Sigmoid colon (tissue), 7 donors: ENCODE results near the gene BATF3. TPM values are rescaled to one million over a fixed set of nuclear protein-coding genes. Genes with fewer than 3 reads are reported as not detected.

Experiments used
- DNase-seq: peaks from one replicate; pipeline ENCODE4 v3.0.0-alpha.2; 2019
- H3K27ac ChIP-seq, 4 donors: fragments of 200-600 bp; sonication (generic); one replicate each; pipeline ENCODE4 v1.5.1; 2016 to 2019; ENCODE audit warnings: mild to moderate bottlenecking in 1 of 4
- H3K27me3 ChIP-seq, 3 donors: fragments of 200-600 bp; sonication (generic); one replicate each; pipeline ENCODE4 v1.5.1; 2019; ENCODE audit warnings: mild to moderate bottlenecking in 1 of 3
- H3K36me3 ChIP-seq, 4 donors: fragments of 200-600 bp; sonication (generic); one replicate each; pipeline ENCODE4 v1.5.1; 2016 to 2019
- H3K4me1 ChIP-seq, 4 donors: fragments of 200-600 bp; sonication (generic); one replicate each; pipeline ENCODE4 v1.5.1; 2017 to 2019
- H3K4me3 ChIP-seq, 4 donors: fragments of 200-600 bp; sonication (generic); one replicate each; pipeline ENCODE4 v1.5.1; 2017 to 2019; ENCODE audit warnings: mild to moderate bottlenecking in 2 of 4, moderate library complexity in 1 of 4
- H3K9me3 ChIP-seq, 4 donors: fragments of 200-600 bp in 3 of 4; sonication (generic) in 3 of 4; one replicate each; pipeline versions ENCODE4 v1.5.1 to v1.6.1; 2013 to 2019
- CTCF ChIP-seq, 4 experiments: fragments of 450-650 bp in 3 of 4; fragments of 200-600 bp in 1 of 4; IDR thresholded peaks; one replicate each; pipeline ENCODE4 v1.5.1; 2016 to 2019; ENCODE audit warnings: antibody characterized with exemption in 4 of 4, mild to moderate bottlenecking in 3 of 4, moderate library complexity in 2 of 4
- EP300 ChIP-seq, 4 donors: sonication (generic); formaldehyde crosslinking; IDR thresholded peaks; one replicate each; pipeline ENCODE4 v1.6.1; 2017; ENCODE audit warnings: antibody characterized with exemption in 4 of 4
- POLR2A ChIP-seq, 2 donors: fragments of 450-650 bp; IDR thresholded peaks; one replicate each; pipeline ENCODE4 v1.6.1; 2016; ENCODE audit warnings: antibody characterized with exemption in 2 of 2, mild to moderate bottlenecking in 2 of 2, moderate library complexity in 2 of 2
- POLR2AphosphoS5 ChIP-seq, 4 donors: sonication (generic); formaldehyde crosslinking; IDR thresholded peaks; one replicate each; pipeline ENCODE4 v1.6.1; 2017; ENCODE audit warnings: antibody characterized with exemption in 4 of 4
- WGBS, 2 donors: extraction: QIAGEN DNeasy Blood & Tissue Kit; methylation state at CpG; one replicate each; pipeline ENCODE4 v1.1.7; 2013; 5-methylcytosine and 5-hydroxymethylcytosine counted together
- intact Hi-C: fragments of 100-400 bp; cut with DNase I; formaldehyde crosslinking; loops from one replicate; pipeline ENCODE4 v1.15.1; 2023
- polyA plus RNA-seq, 3 donors: library from polyadenylated mRNA; stranded (reverse); fragments of 200-250 nt; gene quantifications; one replicate each; pipeline ENCODE4 v1.2.3, GENCODE V29; 2013
- total RNA-seq, 4 donors: library from RNA; depleted of rRNA; stranded (reverse); fragments of >200 nt; gene quantifications; one replicate each; pipeline ENCODE4 v1.1.0, GENCODE V29; 2016
- donor health status: healthy with polysubstance abuse.
- donor health status: Bipolar disorder and iron deficiency.
- donor health status: healthy.

BATF3 gene
- 10 to 100 TPM in 1 of 4 donors, 1 to 10 TPM in 3; 1.8 to 10.0 (median 2.9) TPM for total RNA-seq
- polyA plus RNA-seq: 1 to 10 TPM; 3.0 to 5.7 (median 3.7) TPM

- Histone ChIP-seq H3K9me3 (no peaks in the 10 kb centered on the region), H3K36me3 (no peaks in the 10 kb centered on the region), H3K27me3 (peaks cover 0 to under 1% (median 0%) of the 10 kb centered on the region in 3 donors), H3K4me3 (peak within 1 kb of the TSS; percentile 45 to 65 (median 55)), H3K4me1 (peaks cover 0 to 30% (median 24%) of the 10 kb centered on the region in 4 donors), H3K27ac (peak within 1 kb of the TSS; percentile 60 to 75 (median 72))
- TF ChIP-seq EP300 (IDR thresholded peaks at IDR 0.05): no peak
- peak in 1 of 4 donors; percentile 8 for TF ChIP-seq POLR2AphosphoS5 (IDR thresholded peaks at IDR 0.05)
- intact Hi-C loops: loop anchor here (2.0 kb wide), 1 partner anchor 35 kb away; no protein-coding TSS in a partner anchor
- WGBS, 2 donors: 1% methylated on average over 79 of the region's 79 CpGs
- DNase-seq: peak; percentile 76
These were observed at the start of gene BATF3 for GRCh38 chr1:212699625-212700222. Gene BATF3, minus strand, starts transcription at chr1:212699840. Its CDS starts 78 bp downstream, at chr1:212699762.

DNA sequence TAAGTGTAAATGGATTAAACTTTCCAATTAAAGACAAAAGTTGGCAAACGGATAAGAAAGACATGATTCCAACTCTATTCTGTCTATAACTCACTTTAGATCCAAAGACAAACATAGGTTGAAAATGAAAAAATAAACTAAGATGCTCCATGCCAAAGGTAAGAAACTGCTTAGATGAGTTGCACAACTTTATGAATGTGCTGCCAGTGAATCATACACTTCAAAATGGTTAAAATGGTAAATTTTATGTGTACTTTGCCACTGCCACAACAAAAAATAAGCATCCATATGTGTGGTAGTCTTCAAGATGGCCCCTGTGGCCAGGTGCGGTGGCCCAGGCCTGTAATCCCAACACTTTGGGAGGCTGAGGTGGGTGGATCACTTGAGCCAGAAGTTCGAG is 46.9 kb upstream of the BATF3 start:
- no peak overlapping the region for H3K27ac ChIP-seq
- H3K27me3 ChIP-seq: no peaks in the 10 kb centered on the region
- no peaks in the 10 kb centered on the region for H3K9me3 ChIP-seq
- peaks cover 0 to 10% (median 0%) of the 10 kb centered on the region in 4 donors for H3K4me1 ChIP-seq
- no peak for DNase-seq
- H3K4me3 ChIP-seq: no peak overlapping the region
- TF ChIP-seq POLR2A (IDR thresholded peaks at IDR 0.05) (no peak), POLR2AphosphoS5 (IDR thresholded peaks at IDR 0.05) (no peak), CTCF (IDR thresholded peaks at IDR 0.05) (no peak), EP300 (IDR thresholded peaks at IDR 0.05) (no peak)
- 96 to 97% methylated on average over 3 of the region's 3 CpGs for WGBS, 2 donors
- H3K36me3 ChIP-seq: peaks cover 0 to 3% (median 0%) of the 10 kb centered on the region in 4 donors
- intact Hi-C loops: no loop called here

DNA sequence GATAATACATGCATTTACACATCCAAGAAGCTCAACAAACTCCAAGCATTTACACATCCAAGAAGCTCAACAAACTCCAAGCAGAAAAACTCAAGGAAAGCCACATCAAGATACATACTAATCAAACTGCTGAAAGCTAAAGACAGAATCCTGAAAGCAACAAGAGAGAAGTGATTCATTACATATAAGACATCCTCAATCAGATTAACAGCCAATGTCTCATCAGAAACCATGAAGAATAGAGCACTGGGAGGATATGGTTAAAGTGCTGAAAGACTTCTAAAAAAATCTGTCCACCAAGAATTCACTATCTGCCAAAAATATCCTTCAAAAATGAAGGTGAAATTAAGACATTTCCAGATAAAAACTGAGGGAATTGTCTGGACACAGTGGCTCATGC is 45.7 kb upstream of the BATF3 start:
- intact Hi-C loops: no loop called here
- no peak overlapping the region for H3K27ac ChIP-seq
- H3K9me3 ChIP-seq: no peaks in the 10 kb centered on the region
- peaks cover 0 to 6% (median 0%) of the 10 kb centered on the region in 4 donors for H3K4me1 ChIP-seq
- H3K4me3 ChIP-seq: no peak overlapping the region
- peaks cover 0 to 3% (median 0%) of the 10 kb centered on the region in 4 donors for H3K36me3 ChIP-seq
- H3K27me3 ChIP-seq: no peaks in the 10 kb centered on the region
- TF ChIP-seq POLR2A (IDR thresholded peaks at IDR 0.05) (no peak), POLR2AphosphoS5 (IDR thresholded peaks at IDR 0.05) (no peak), CTCF (IDR thresholded peaks at IDR 0.05) (no peak), EP300 (IDR thresholded peaks at IDR 0.05) (no peak)
- no peak for DNase-seq

DNA sequence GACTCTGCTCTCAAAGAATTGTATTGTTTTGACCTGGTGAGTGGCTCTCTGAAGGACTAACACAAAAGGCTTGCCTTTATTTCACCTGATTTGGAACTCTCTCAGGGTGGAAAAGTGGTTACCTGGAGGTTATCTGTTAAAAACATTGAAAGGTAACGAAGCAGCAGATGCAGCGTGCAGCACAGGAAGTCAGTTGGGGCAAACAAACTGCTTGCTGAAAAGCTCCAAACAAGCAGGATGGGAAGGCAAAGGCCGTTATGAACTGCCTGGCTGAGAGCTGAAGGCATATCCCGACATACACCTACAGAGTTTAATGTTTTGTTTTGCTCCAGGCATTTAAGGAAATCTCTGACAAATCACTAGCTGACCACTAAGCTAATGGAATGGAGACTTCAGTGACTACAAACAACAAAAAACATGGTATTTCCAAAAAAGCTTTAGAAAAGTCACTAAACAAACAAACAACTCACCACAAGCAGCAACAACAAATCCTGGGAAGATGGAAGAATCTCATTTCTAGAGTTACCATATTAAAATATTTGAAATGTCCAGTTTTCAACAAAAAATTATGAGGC is 44.3 kb upstream of the BATF3 start:
- TF ChIP-seq POLR2AphosphoS5 (IDR thresholded peaks at IDR 0.05) (no peak), POLR2A (IDR thresholded peaks at IDR 0.05) (no peak), CTCF (IDR thresholded peaks at IDR 0.05) (no peak), EP300 (IDR thresholded peaks at IDR 0.05) (no peak)
- no peak for DNase-seq
- intact Hi-C loops: no loop called here

GRCh38 chr1:212738330-212738729 is 38.7 kb upstream of the BATF3 start:
- Histone ChIP-seq H3K4me3 (no peak overlapping the region), H3K27ac (no peak overlapping the region), H3K27me3 (no peaks in the 10 kb centered on the region), H3K4me1 (no peaks in the 10 kb centered on the region), H3K9me3 (no peaks in the 10 kb centered on the region), H3K36me3 (no peaks in the 10 kb centered on the region)
- TF ChIP-seq EP300 (IDR thresholded peaks at IDR 0.05) (no peak), POLR2A (IDR thresholded peaks at IDR 0.05) (no peak), POLR2AphosphoS5 (IDR thresholded peaks at IDR 0.05) (no peak), CTCF (IDR thresholded peaks at IDR 0.05) (no peak)
- WGBS, 2 donors: 85 to 86% methylated on average over 1 of the region's 1 CpG
- intact Hi-C loops: no loop called here
- DNase-seq: no peak

More for the DNA sequence above, 44.3 kb upstream of the BATF3 start:
- 75 to 89% methylated on average over 4 of the region's 4 CpGs for WGBS, 2 donors
- Histone ChIP-seq H3K27me3 (no peaks in the 10 kb centered on the region), H3K4me1 (no peaks in the 10 kb centered on the region), H3K27ac (no peak overlapping the region), H3K9me3 (no peaks in the 10 kb centered on the region), H3K4me3 (no peak overlapping the region), H3K36me3 (peaks cover 0 to 3% (median 0%) of the 10 kb centered on the region in 4 donors)
